Neural progenitor cell (in vitro differentiated cells): ENCODE measurements around the gene RAI14.

Experiments
- CTCF ChIP-seq: fragments of 200-600 bp; sonication (generic); IDR thresholded peaks from 2 replicates; pipeline ENCODE4 v1.5.1; 2017; ENCODE audit warnings: antibody characterized with exemption, mild to moderate bottlenecking
- EZH2 ChIP-seq: fragments of 200-600 bp; sonication (generic); IDR thresholded peaks from 2 replicates; pipeline ENCODE4 v1.6.1; 2017; ENCODE audit warnings: antibody characterized with exemption, mild to moderate bottlenecking, moderate library complexity

GRCh38 chr5:34655354-34655991 is 655 bp upstream of the RAI14 start:
- TF ChIP-seq CTCF (no peak), EZH2 (no peak)
